Measurements from ENCODE around the gene ALKBH6.
"Not testable (repeated sequence)": the region's sequence is repeated elsewhere in the genome, so short reads cannot be mapped to it uniquely, and the experiment has no call there.

The ALKBH6 gene

DNA sequence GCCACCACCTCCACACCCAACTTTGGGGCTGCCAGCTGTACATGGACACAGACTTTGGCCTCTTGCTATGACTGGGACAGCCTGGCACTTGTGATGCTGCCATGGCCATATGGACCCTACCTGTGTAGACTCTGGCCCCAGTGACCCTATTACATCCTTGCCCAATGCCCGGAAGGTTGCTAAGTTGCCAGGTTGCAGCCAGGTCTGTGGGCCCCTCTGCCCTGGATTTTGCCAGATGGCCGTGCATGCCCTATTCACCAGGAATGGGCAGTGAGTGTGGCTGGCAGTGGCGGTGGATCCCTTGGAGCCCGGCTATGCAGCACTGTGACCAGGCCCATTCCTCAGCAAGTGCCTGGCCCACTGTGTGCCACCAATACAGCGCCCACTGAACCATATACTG is 27.9 kb downstream of the ALKBH6 start:
- peak overlapping the region in 1 of 2 donors; percentile 63 for H3K4me3 ChIP-seq (ENCODE audit: low read length in 2 of 2)
- peak overlapping the region; percentile 85 for H3K18ac ChIP-seq (ENCODE audit: low read length)
- H3K23ac ChIP-seq (ENCODE audit: low read depth, low read length, poor library complexity) = peak overlapping the region; percentile 4
- peak overlapping the region; percentile 4 for H2AK5ac ChIP-seq (ENCODE audit: low read depth, low read length)
- no peak overlapping the region for H3K4me2 ChIP-seq (ENCODE audit: insufficient read depth, low read length, poor library complexity, severe bottlenecking)
- no peaks in the 10 kb centered on the region for H3K79me1 ChIP-seq (ENCODE audit: low read depth, low read length)
- H2BK5ac ChIP-seq (ENCODE audit: low read length) = no peak overlapping the region
- no peak overlapping the region for H3K27ac ChIP-seq (replicated peaks; ENCODE audit: low read length)
- DNase-seq (ENCODE audit: low spot score) = no peak
- H3K9me3 ChIP-seq (replicated peaks in 1 of 2; ENCODE audit: control insufficient read depth in 2 of 2, insufficient read depth in 1 of 2, low read depth in 1 of 2, low read length in 2 of 2) = peaks cover 0 to 2% of the 10 kb centered on the region in 2 donors
- no peak overlapping the region for H3K14ac ChIP-seq (ENCODE audit: low read length)
- H4K91ac ChIP-seq (ENCODE audit: low read depth, low read length, poor library complexity) = no peak overlapping the region
- no CpG with 5 or more reads among the region's 5 CpGs for WGBS, 2 donors (ENCODE audit: extremely low coverage in 2 of 2, insufficient read length in 2 of 2, insufficient replicate concordance in 1 of 2)
- no peak overlapping the region for H2BK12ac ChIP-seq (ENCODE audit: low read length)
- no peak overlapping the region for H2BK15ac ChIP-seq (ENCODE audit: low read length)
- H3K9ac ChIP-seq (ENCODE audit: low read depth, low read length, poor library complexity) = no peak overlapping the region
- H2BK120ac ChIP-seq (ENCODE audit: low read depth, low read length) = no peak overlapping the region
- no peaks in the 10 kb centered on the region for H3K36me3 ChIP-seq (replicated peaks in 1 of 2; ENCODE audit: control insufficient read depth in 2 of 2, insufficient read depth in 2 of 2, low read length in 2 of 2)
- H2AFZ ChIP-seq (ENCODE audit: low read length) = no peak overlapping the region
- no peak overlapping the region for H4K8ac ChIP-seq (ENCODE audit: low read depth, low read length)
- peaks cover 0 to 8% of the 10 kb centered on the region in 2 donors for H3K4me1 ChIP-seq (ENCODE audit: control insufficient read depth in 2 of 2, insufficient read depth in 1 of 2, low read depth in 1 of 2, low read length in 2 of 2)
- H3K4ac ChIP-seq (ENCODE audit: low read length) = no peak overlapping the region
- peaks cover 0 to 56% (median 21%) of the 10 kb centered on the region in 3 experiments for H3K27me3 ChIP-seq (ENCODE audit: control insufficient read depth in 3 of 3, insufficient read depth in 3 of 3, low read depth in 1 of 3, low read length in 3 of 3)

DNA sequence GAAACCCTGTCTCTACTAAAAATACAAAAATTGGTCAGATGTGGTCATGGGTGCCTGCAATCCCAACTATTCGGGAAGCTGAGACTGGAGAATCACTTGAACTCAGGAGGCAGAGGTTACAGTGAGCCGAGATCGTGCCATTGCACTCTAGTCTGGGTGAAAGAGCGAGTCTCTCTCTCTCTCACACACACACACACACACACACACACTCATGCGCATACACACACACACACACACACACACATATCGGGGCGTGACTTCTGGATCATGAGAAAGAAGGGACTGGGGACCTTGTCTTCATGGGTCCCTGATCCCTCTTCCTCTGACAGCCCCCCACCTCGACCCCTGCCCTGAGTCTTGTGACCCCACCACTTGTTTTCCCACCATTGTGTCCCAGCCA is 30.8 kb downstream of the ALKBH6 start:
- H3K4me1 ChIP-seq (ENCODE audit: control insufficient read depth in 2 of 2, insufficient read depth in 1 of 2, low read depth in 1 of 2, low read length in 2 of 2) = peaks cover 0 to 8% of the 10 kb centered on the region in 2 donors
- no peak overlapping the region for H3K4me3 ChIP-seq (ENCODE audit: low read length in 2 of 2)
- no peak overlapping the region for H3K27ac ChIP-seq (replicated peaks; ENCODE audit: low read length)
- H2BK5ac ChIP-seq (ENCODE audit: low read length) = peak overlapping the region; percentile 60
- H3K14ac ChIP-seq (ENCODE audit: low read length) = no peak overlapping the region
- H3K79me1 ChIP-seq (ENCODE audit: low read depth, low read length) = no peaks in the 10 kb centered on the region
- no peak overlapping the region for H2BK15ac ChIP-seq (ENCODE audit: low read length)
- H2AFZ ChIP-seq (ENCODE audit: low read length) = no peak overlapping the region
- DNase-seq (ENCODE audit: low spot score) = no peak
- WGBS, 2 donors (ENCODE audit: extremely low coverage in 2 of 2, insufficient read length in 2 of 2, insufficient replicate concordance in 1 of 2) = no CpG with 5 or more reads among the region's 8 CpGs
- no peak overlapping the region for H2BK120ac ChIP-seq (ENCODE audit: low read depth, low read length)
- no peak overlapping the region for H2AK5ac ChIP-seq (ENCODE audit: low read depth, low read length)
- no peak overlapping the region for H3K4ac ChIP-seq (ENCODE audit: low read length)
- H3K23ac ChIP-seq (ENCODE audit: low read depth, low read length, poor library complexity) = peak overlapping the region; percentile 60
- H3K4me2 ChIP-seq (ENCODE audit: insufficient read depth, low read length, poor library complexity, severe bottlenecking) = no peak overlapping the region
- H3K18ac ChIP-seq (ENCODE audit: low read length) = peak overlapping the region; percentile 87
- no peaks in the 10 kb centered on the region for H3K9me3 ChIP-seq (replicated peaks in 1 of 2; ENCODE audit: control insufficient read depth in 2 of 2, insufficient read depth in 1 of 2, low read depth in 1 of 2, low read length in 2 of 2)
- no peak overlapping the region for H4K91ac ChIP-seq (ENCODE audit: low read depth, low read length, poor library complexity)
- no peak overlapping the region for H3K9ac ChIP-seq (ENCODE audit: low read depth, low read length, poor library complexity)
- H3K36me3 ChIP-seq (replicated peaks in 1 of 2; ENCODE audit: control insufficient read depth in 2 of 2, insufficient read depth in 2 of 2, low read length in 2 of 2) = no peaks in the 10 kb centered on the region
- no peak overlapping the region for H2BK12ac ChIP-seq (ENCODE audit: low read length)
- H4K8ac ChIP-seq (ENCODE audit: low read depth, low read length) = no peak overlapping the region
- H3K27me3 ChIP-seq (ENCODE audit: control insufficient read depth in 3 of 3, insufficient read depth in 3 of 3, low read depth in 1 of 3, low read length in 3 of 3) = peaks cover 0 to 38% (median 17%) of the 10 kb centered on the region in 3 experiments

DNA sequence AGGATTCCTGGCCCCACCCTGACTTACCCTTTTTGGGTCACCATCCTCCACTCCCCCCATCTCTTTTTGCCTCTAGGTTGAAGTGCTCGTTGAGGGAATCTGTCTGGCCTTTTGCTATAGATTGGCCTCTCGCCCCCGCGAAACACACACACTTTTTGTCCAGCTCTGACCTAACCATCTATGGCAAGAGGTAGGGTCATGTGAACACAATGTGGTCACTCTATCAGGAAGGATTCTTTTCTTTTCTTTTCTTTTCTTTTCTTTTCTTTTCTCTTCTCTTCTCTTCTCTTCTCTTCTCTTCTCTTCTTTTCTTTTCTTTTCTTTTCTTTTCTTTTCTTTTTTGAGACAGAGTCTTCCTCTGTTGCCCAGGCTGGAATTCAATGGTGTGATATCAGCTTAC is 33.0 kb downstream of the ALKBH6 start:
- not testable (repeated sequence) for H2BK15ac ChIP-seq (ENCODE audit: low read length); H3K4me2 ChIP-seq (ENCODE audit: insufficient read depth, low read length, poor library complexity, severe bottlenecking); H3K36me3 ChIP-seq (replicated peaks in 1 of 2; ENCODE audit: control insufficient read depth in 2 of 2, insufficient read depth in 2 of 2, low read length in 2 of 2); H3K4me3 ChIP-seq (ENCODE audit: low read length in 2 of 2); H4K91ac ChIP-seq (ENCODE audit: low read depth, low read length, poor library complexity); H3K9ac ChIP-seq (ENCODE audit: low read depth, low read length, poor library complexity); H2AFZ ChIP-seq (ENCODE audit: low read length); H3K79me1 ChIP-seq (ENCODE audit: low read depth, low read length); H3K4ac ChIP-seq (ENCODE audit: low read length); DNase-seq (ENCODE audit: low spot score); H3K14ac ChIP-seq (ENCODE audit: low read length); H3K4me1 ChIP-seq (ENCODE audit: control insufficient read depth in 2 of 2, insufficient read depth in 1 of 2, low read depth in 1 of 2, low read length in 2 of 2); H2BK12ac ChIP-seq (ENCODE audit: low read length); H4K8ac ChIP-seq (ENCODE audit: low read depth, low read length); H3K9me3 ChIP-seq (replicated peaks in 1 of 2; ENCODE audit: control insufficient read depth in 2 of 2, insufficient read depth in 1 of 2, low read depth in 1 of 2, low read length in 2 of 2); H2AK5ac ChIP-seq (ENCODE audit: low read depth, low read length); H2BK5ac ChIP-seq (ENCODE audit: low read length); H2BK120ac ChIP-seq (ENCODE audit: low read depth, low read length); H3K27ac ChIP-seq (replicated peaks; ENCODE audit: low read length); H3K23ac ChIP-seq (ENCODE audit: low read depth, low read length, poor library complexity); H3K18ac ChIP-seq (ENCODE audit: low read length)
- WGBS, 2 donors (ENCODE audit: extremely low coverage in 2 of 2, insufficient read length in 2 of 2, insufficient replicate concordance in 1 of 2) = no CpG with 5 or more reads among the region's 4 CpGs
- H3K27me3 ChIP-seq (ENCODE audit: control insufficient read depth in 3 of 3, insufficient read depth in 3 of 3, low read depth in 1 of 3, low read length in 3 of 3) = peaks cover 0 to 20% (median 14%) of the 10 kb centered on the region in 3 experiments

DNA sequence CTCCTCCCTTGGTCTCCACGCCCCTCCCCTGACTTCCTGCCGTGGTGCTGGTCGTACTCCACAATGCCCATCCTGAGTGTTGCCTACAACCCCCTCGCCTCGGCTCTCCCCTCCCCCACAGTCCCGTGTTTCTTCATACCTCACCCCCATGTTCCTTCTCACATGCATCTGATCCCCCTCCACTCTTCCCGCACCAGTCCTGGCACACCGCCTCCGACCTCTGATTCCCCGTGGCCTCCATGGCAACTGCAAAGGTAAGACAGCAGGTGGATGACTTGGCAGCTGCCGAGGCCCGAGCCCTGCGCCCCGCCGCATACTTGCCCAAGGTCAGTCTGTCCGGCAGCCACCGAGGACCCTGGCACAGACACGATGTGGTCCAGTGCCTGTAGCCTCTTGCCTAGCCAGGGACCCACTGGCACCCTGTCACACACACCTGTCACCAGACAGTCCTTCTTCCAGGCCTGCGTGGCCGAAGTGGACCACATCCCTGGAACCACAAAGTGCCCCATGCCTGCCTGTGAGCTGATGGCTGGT is 35.1 kb downstream of the ALKBH6 start:
- peaks cover under 1% of the 10 kb centered on the region for H3K79me1 ChIP-seq (ENCODE audit: low read depth, low read length)
- H2AFZ ChIP-seq (ENCODE audit: low read length) = no peak overlapping the region
- no peaks in the 10 kb centered on the region for H3K9me3 ChIP-seq (replicated peaks in 1 of 2; ENCODE audit: control insufficient read depth in 2 of 2, insufficient read depth in 1 of 2, low read depth in 1 of 2, low read length in 2 of 2)
- H3K27ac ChIP-seq (replicated peaks; ENCODE audit: low read length) = no peak overlapping the region
- no peak overlapping the region for H2BK120ac ChIP-seq (ENCODE audit: low read depth, low read length)
- no peak overlapping the region for H3K4ac ChIP-seq (ENCODE audit: low read length)
- peaks cover 0 to 9% (median 7%) of the 10 kb centered on the region in 3 experiments for H3K27me3 ChIP-seq (ENCODE audit: control insufficient read depth in 3 of 3, insufficient read depth in 3 of 3, low read depth in 1 of 3, low read length in 3 of 3)
- peaks cover 0 to 2% of the 10 kb centered on the region in 2 donors for H3K4me1 ChIP-seq (ENCODE audit: control insufficient read depth in 2 of 2, insufficient read depth in 1 of 2, low read depth in 1 of 2, low read length in 2 of 2)
- no peak overlapping the region for H2BK5ac ChIP-seq (ENCODE audit: low read length)
- H2AK5ac ChIP-seq (ENCODE audit: low read depth, low read length) = no peak overlapping the region
- no peaks in the 10 kb centered on the region for H3K36me3 ChIP-seq (replicated peaks in 1 of 2; ENCODE audit: control insufficient read depth in 2 of 2, insufficient read depth in 2 of 2, low read length in 2 of 2)
- H4K91ac ChIP-seq (ENCODE audit: low read depth, low read length, poor library complexity) = no peak overlapping the region
- H3K4me2 ChIP-seq (ENCODE audit: insufficient read depth, low read length, poor library complexity, severe bottlenecking) = no peak overlapping the region
- no peak overlapping the region for H2BK15ac ChIP-seq (ENCODE audit: low read length)
- H2BK12ac ChIP-seq (ENCODE audit: low read length) = no peak overlapping the region
- peak overlapping the region; percentile 90 for H3K14ac ChIP-seq (ENCODE audit: low read length)
- WGBS, 2 donors (ENCODE audit: extremely low coverage in 2 of 2, insufficient read length in 2 of 2, insufficient replicate concordance in 1 of 2) = no CpG with 5 or more reads among the region's 20 CpGs
- peak overlapping the region; percentile 93 for H3K23ac ChIP-seq (ENCODE audit: low read depth, low read length, poor library complexity)
- H3K9ac ChIP-seq (ENCODE audit: low read depth, low read length, poor library complexity) = no peak overlapping the region
- no peak overlapping the region for H4K8ac ChIP-seq (ENCODE audit: low read depth, low read length)
- no peak for DNase-seq (ENCODE audit: low spot score)
- H3K4me3 ChIP-seq (ENCODE audit: low read length in 2 of 2) = peak overlapping the region in 1 of 2 donors; percentile 52
- H3K18ac ChIP-seq (ENCODE audit: low read length) = peak overlapping the region; percentile 51
